Kasumi-1 (cell line): ENCODE results near the gene SUPT20HL1.
"Not testable (repeated sequence)": the region's sequence is repeated elsewhere in the genome, so short reads cannot be mapped to it uniquely, and the experiment has no call there.

Experiments
- DNase-seq, 2 experiments: peaks; one replicate each; lab custom pipeline; 2025; lab: John Stamatoyannopoulos, UW

The SUPT20HL1 gene

DNA sequence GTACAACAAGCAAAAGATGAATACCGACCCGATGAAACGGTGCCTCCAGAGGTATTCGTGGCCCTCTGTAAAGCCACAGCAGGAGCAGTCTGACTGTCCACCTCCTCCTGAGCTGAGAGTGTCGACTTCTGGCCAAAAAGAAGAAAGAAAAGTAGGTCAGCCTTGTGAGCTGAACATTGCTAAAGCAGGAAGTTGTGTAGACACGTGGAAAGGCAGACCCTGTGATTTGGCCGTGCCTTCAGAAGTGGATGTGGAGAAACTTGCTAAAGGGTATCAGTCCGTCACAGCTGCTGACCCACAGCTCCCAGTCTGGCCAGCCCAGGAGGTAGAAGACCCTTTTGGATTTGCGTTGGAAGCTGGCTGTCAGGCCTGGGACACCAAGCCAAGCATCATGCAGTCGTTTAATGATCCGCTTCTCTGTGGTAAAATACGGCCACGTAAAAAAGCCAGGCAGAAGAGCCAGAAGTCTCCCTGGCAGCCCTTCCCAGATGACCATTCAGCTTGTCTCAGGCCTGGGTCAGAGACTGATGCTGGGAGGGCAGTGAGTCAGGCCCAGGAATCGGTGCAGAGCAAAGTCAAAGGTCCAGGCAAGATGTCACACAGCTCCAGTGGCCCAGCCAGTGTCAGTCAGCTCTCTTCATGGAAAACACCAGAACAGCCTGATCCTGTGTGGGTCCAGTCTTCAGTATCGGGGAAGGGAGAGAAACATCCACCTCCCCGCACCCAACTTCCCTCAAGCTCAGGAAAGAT, 3.2 kb downstream of the SUPT20HL1 start:
- DNase-seq: not testable (repeated sequence)

DNA sequence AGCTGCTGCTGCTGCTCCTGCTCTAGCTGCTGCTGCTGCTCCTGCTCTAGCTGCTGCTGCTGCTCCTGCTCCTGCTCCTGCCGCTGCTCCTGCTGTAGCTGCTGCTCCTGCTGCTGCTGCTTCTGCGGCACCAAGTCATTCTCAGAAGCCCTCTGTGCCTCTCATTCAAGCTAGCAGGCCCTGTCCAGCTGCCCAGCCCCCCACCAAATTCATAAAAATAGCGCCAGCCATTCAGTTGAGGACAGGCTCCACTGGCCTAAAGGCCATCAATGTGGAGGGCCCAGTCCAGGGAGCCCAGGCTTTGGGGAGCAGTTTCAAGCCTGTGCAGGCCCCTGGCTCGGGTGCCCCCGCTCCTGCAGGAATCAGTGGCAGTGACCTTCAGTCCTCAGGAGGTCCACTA, 3.9 kb downstream of the SUPT20HL1 start:
- DNase-seq: no peak

DNA sequence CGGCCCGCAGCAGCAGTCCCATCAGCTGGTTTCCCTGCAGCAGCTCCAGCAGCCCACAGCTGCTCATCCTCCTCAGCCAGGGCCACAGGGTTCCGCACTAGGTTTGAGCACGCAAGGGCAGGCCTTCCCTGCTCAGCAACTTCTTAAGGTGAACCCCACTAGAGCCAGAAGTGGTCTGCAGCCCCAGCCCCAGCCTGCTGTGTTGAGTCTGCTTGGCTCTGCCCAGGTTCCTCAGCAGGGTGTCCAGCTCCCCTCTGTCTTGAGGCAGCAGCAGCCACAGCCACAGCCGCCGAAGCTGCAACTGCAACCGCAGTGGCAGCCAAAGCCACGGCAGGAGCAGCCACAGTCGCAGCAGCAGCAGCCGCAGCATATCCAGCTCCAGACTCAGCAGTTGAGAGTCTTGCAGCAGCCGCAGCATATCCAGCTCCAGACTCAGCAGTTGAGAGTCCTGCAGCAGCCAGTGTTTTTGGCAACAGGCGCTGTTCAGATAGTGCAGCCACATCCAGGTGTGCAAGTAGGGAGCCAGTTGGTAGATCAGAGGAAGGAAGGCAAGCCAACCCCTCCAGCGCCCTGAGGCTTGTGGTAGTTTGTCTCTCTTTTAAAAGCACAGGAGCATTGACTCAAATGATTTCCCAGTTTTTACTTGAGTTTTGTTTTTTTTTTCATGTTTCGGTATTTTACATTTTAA, 4.6 kb downstream of the SUPT20HL1 start:
- DNase-seq: no peak

DNA sequence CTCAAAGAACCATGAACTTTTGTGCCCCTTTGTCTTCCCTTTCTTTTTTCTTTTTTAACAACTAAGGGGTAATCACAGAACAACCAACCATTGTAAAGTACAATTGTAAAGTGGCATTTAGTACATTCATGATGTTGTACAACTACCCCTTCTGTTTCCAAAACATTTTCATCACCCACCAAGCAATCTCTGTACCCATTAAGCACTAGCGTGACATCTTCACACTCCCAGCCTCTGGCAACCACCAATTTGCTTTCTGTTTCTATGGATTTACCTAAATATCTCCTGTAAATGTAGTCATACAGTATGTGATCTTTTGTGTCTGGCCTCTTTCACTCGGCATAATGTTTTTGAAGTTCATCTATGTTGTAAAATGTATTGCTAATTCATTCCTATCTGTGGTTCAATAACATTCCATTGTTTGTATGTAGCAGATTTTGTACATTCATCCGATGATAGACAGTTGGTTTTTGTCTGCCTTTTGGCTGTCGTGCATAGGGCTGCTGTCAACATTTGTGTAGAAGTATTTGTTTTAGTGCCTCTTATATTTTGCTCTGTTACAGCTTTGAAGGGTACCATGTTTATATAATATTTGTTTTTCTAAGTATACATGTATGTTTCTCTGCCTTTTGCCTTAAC, 6.4 kb downstream of the SUPT20HL1 start:
- DNase-seq: not testable (repeated sequence)

DNA sequence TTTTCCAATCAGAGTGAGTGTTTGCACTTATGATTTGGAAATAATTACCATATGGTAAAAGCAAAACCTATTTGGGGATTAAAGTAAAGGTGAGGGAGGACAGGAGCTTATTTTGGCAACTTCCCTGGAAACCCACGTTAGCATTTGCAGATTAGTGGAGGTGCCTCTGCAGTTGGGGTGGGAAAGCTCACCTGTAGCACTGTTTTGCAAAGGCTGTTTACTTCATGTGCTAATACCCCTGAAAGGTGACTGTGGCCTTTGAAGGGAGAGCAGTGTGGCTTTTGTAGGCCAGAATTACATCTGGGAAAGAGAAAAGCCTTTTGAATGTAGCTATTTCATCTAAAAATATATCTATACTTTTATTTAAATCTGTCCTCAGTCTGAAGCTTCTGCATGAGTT, 9.4 kb downstream of the SUPT20HL1 start:
- DNase-seq: no peak

DNA sequence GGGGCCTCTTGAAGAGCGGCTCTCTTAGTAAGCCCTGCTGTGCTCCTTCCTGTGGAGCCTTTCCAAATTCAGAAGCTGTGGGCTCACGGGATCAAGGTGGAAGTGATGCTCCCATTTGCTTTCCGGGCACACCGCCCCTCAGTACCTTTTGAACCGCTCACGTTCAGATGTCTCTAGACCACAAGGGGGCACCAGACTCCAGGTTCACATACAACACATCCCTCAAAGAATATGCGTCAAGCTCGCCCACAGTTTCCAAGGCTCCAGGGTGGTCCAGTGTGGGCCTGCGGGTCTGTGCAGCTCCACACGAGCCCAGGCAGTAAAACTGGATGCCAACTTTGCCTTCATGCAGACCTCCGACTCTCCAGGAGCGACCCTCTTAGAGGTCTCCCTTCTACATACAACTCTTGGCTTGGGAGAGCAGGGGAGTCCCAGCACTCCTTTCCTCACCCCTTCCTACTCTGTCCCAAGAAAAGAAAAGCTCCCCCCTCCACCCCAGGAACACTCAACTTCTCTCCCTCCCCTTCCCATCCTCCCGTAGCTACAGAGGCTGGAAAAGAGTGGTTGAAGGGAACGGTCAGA, 11.0 kb downstream of the SUPT20HL1 start:
- peak; percentile 36 to 41 for DNase-seq

DNA sequence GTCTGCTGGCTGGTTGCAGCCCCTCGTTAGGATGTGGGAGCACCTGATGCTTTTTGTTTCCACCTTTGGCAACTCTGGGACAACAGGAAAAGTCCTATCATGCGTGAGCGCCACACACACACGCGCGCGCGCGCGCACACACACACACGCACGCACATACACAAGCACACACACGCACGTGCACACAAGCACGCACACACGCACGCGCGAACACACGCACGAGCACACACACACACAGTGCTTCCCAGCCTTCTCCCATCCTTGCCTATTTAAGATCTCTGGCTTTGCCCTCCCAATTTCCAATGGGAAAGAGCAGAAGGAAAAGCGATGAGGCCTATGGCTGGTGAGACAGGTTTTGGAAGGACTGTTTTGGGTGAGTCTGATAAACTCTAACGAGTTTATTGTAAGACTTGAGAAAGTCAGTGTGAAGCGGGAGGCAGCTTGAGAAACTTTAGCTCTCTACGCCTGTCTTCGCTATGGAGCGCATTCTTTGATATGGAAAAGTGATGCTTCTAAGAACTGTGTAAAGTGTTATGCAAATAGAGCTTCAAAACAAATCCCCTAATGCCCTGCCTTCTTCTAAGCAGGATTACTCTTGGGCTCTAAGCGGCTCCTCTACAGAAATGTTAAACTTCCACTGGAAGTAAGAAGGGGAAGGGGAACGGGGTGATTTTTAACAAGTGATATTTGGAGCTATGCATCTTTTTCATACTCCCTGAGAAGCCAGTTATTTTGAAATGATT, 11.8 kb downstream of the SUPT20HL1 start:
- DNase-seq: no peak

DNA sequence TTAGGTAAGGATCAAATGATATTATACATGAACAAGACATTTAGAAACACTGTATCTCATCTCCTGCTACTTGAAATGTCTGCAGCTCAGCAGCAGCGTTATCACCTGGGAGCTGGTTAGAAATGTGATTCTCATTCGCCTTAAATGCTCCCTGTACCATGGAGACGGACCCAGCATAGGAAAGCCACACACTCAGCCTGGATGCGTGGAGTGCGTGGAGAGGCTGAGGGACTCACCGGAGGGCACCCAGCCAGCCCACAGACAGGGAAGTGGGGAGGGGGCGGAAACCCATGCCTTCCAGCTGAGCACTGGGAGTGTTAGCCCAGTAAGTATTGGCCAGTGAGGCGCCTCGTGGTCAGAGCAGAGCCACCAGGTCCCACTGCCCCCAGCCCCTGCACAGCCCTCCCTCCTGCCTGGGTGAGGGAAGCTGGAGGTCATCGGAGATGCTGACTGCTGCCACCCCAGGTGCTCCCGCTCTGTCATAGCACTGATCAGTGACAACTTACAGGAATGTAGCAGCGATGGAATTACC, 15.2 kb downstream of the SUPT20HL1 start:
- no peak for DNase-seq

DNA sequence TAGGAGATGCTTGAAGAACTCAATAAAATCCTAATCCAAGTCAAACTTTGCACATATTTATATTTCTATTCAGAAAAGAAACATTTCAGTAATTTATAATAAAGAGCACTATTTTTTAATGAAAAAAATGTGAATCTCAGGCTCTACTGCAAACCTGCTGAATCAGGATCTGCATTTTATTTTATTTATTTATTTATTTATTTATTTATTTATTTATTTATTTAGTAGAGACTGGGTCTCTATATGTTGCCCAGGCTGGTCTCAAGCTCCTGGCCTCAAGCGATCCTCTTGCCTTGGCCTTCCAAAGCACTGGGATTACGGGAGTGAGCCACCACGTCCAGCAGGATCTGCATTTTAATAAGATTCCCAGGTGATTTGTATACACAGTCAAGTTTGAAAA, 16.0 kb downstream of the SUPT20HL1 start:
- DNase-seq: no peak

DNA sequence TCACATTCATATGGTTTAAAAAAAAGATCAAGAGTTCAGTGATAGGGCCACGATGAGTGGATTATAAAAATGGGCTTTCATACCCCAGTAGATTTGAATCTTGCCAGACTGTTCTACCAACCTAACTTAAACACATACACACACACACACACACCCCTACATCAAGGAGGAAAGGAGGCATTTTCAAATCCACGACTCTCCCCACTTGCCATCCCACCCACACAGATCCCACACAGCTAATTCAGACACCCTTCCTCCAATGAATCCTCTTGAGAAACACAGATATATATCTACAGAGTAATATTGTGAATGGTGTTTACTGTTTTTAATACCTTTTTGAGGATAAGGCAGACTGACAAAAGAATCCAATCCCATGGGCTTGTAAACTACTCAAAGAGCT, 16.8 kb downstream of the SUPT20HL1 start:
- no peak for DNase-seq

DNA sequence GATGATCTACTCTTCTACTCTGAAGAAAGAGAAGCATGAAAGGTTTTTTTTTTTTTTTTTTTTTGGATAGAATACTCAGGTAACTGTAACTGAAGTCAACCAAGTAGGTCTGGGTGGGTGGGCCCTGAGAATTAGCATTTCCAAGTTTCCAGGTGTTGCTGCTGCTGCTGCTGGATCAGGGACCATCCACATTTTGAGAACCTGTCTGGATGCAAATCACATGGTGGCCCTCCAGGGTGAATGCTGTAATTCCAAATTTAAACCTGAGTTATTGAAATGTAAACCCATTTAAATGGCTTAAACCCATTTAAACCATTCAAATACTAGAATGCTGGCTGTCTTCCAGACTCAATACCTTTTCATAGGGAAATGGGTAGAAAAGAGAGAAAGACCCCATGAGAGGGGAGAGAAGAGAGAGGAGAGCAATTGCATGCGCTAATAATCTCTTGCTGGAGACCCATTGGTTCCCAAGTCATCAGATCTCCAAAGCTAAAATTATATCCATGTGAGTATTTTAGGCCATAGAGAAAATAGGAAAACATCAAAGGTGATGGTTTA, 17.6 kb downstream of the SUPT20HL1 start:
- DNase-seq: no peak

DNA sequence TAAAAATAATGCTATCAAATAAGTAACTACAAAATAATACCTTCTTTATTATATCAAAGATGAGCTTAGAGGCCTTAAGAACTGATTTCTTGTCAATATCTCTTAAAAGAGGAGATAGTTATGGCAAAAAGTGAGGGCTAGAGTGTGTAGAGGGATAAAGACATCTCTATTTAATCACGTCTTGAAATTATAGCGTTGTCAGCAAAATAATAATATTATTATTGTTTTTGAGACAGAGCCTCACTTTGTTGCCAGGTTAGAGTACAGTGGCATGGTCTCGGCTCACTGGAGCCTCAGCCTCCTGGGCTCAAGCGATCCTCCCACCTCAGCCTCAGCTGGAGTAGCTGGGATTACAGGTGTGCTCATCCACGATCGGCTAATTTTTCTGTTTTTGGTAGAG, 18.3 kb downstream of the SUPT20HL1 start:
- DNase-seq: no peak

DNA sequence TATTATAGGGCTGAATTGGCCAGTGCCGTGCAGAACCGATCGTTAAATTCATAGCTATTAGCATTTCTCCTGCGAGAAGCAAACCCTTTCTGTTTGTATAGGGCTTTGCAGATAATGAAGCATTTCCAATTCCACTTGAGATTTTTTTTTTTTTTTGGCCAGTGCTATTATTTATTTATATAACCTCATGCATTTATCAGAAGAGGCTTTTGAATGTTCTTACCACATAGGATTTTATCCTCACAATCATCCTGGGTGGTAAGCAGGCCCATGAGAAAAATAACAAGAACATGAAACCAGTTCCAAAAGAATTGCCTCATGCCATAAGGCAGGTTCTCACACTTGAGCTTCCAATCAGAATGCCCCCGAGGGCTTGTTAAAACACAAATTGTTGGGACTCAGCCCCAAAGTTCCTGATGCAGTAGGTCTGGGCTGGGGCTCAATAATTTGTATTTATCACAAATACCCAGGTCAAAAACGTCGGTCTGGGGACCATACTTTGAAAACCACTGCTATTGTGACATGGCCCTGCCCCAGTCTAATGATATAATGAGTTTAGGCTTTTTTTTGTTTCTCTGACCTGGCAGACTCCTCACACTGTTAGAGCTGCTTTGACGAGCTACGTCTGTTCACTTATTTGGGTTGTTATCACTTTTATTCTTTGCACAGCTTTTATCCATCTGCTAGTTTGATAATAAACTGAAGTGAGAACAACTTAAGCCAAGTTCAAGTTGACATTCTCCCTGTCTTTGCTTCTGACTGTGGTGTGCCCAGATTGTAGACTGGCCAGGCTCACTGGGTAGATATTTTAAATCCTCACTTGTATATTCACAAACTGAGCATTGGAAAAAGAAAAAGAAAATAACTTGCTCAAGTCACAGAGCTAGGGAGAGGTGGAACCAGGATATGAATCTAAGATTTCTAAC, 20.1 kb downstream of the SUPT20HL1 start:
- no peak for DNase-seq

DNA sequence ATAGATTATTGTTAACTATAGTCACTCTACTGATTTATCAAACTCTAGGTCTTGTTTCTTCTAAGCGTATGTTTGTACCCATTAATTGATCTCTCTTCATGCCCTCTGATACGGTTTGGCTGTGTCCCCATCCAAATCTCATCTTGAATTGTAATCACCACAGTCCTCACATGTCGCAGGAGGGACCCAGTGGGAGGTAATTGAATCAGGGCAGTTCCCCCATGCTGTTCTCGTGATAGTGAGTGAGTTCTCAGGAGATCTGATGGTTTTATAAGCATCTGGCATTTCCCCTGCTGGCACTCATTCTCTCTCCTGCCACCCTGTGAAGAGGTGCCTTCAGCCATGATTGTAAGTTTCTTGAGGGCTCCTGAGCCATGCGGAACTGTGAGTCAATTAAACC, 21.9 kb downstream of the SUPT20HL1 start:
- DNase-seq: not testable (repeated sequence)

DNA sequence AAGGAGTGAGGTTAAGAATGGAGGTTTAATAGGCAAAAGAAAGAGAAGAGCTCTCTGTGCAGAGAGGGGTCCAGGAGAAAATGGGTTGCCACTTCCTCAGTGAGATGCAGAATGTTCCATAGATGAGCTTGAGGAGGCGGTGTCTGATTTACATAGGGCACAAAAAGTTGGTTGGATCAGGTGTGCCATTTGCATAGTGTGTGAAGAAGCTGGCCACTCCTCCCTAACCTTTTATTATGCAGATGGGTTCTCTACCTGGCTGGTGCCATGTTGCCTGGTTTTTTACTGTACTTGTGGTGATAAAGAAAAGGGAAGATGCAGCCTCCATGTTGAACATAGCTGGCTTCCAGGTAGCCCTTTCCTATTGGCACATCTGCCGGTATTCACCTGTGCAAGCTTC, 27.3 kb downstream of the SUPT20HL1 start:
- DNase-seq: no peak

DNA sequence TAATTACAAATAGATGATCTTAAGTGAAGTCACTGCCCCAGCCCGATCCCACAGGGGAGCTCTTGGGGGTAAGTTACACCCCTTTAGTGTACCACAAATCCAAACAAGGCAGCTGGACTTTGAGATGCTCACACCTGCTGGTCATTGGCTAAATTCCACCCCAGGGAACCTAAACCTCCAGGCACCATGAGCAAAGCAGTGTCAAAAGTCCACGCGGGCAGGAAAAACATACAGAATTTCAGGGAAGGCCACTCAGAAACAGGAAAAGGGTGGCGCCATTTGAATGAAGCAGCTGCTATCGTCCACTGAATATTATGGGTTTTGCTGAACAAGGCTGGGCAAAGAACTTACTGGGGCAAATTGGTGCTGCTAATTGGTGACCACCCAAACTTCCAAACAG, 30.9 kb downstream of the SUPT20HL1 start:
- DNase-seq: no peak

DNA sequence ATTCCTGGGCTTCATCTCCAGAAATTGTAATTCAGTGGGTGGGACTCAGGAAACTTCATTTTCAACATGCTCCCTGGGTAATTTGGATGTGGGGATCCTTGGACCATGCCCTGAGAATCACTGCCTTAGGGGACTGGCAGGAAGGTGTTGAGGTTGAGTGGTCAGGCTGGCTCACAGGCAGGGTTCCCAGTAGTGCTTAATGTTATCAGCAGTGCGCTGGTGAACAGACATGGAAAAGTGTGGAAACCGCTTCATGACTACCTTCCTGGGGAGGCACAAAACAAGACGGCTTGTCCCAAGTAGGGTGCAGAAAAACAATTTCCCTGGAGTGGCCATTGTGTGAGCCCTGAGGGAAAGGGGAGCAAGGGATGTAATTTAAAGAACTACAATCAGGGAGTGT, 31.4 kb downstream of the SUPT20HL1 start:
- no peak for DNase-seq

DNA sequence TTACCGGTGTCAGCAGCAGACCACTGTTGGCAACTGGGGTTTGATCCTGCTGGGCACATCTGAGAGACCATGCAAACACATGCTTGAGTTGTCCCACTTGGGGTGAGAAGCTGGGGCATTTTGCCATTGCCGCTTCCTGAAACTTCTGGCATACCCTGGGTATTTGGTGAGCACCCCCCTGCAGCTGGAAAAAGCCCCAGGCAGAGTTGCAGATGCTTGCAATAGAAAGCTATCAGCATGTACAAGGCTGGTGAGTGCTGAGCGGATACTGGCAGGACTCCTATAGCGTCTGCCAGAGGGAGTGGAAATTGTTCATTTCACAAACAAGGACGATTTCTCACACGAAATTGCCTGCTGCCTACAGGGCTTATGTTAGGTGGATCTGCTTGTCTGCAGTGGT, 32.3 kb downstream of the SUPT20HL1 start:
- no peak for DNase-seq

DNA sequence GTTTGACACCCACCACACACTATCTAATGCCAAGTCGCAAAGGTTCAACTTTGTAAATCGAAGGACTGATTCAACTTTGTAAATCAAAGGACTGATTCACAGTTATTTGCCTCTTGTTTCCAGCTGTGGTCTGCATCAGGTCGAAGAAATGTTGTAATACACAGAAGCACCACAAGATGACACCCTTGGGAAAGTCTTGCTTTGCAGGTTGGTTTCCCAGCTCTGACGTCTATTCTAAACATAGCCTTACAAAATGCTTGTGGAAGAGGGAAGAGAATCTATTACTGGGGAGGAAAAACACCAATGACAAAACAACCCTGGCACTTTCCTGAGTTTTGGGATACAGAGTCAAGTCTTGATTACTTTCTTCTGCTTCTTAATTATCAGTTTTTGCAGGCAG, 35.3 kb downstream of the SUPT20HL1 start:
- peak; percentile 58 to 59 for DNase-seq

DNA sequence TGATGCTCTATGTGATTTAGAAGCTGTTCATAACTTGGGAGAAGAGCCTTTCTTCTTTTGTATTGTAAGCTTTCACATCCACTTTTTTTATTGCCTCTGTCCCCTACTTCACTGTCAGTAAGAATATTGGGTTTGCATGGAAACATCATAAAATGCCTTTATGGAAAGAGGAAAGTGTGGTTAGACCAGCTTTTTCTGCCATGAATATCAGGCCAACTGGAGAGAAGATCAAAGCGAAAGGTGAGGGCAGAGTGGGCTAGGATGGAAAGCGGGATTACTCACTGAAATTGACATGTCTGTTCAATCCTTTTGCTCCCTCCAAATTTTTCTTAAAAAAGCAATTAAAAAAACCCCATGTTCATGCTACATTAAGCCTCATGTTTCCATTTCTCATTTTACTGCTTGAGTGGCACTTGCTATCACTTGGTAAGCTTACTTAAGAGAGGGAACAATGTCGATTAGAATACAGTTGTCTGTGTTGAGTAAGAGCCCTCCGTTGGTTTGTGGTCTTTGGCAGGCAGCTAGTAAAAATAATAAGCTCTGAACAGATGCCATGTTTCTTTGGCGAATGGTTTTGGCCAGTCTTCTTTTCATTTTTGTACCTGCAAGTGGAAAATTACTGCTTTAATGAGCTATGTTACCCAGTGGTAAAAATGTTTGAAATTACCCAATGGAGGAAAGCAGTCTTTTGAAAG, 35.9 kb downstream of the SUPT20HL1 start:
- DNase-seq: peak in 1 of 2 experiments; percentile 1
